H9 (cell line): ENCODE results near the gene ST3GAL5. TPM values are rescaled to one million over a fixed set of nuclear protein-coding genes. Genes with fewer than 3 reads are reported as not detected.

Experiments
- DNase-seq: peaks from one replicate; pipeline ENCODE4 v3.0.0-alpha.2; 2017
- H2AFZ ChIP-seq: one replicate; pipeline ENCODE4 v1.6.1; 2013; ENCODE audit warnings: mild to moderate bottlenecking, low read length, control low read depth, moderate library complexity
- H2AK5ac ChIP-seq: 2 replicates; pipeline ENCODE4 v1.6.1; 2013; ENCODE audit warnings: low read length, control low read depth, mixed read lengths; ENCODE audit not compliant: insufficient read length
- H2BK120ac ChIP-seq: one replicate; pipeline ENCODE4 v1.6.1; 2013; ENCODE audit warnings: low read depth, mild to moderate bottlenecking, low read length, control low read depth, inconsistent platforms; ENCODE audit not compliant: poor library complexity, severe bottlenecking
- H2BK12ac ChIP-seq: 2 replicates; pipeline ENCODE4 v1.6.1; 2013; ENCODE audit warnings: low read length, control low read depth, mixed read lengths, low read depth; ENCODE audit not compliant: insufficient read length
- H2BK15ac ChIP-seq: 2 replicates; pipeline ENCODE4 v1.6.1; 2013; ENCODE audit warnings: low read depth, low read length, control low read depth
- H2BK20ac ChIP-seq: one replicate; pipeline ENCODE4 v1.6.1; 2013; ENCODE audit warnings: low read depth, mild to moderate bottlenecking, low read length, control low read depth, inconsistent platforms; ENCODE audit not compliant: poor library complexity, severe bottlenecking
- H2BK5ac ChIP-seq: 2 replicates; pipeline ENCODE4 v1.6.1; 2013; ENCODE audit warnings: low read length, control low read depth, mixed read lengths; ENCODE audit not compliant: insufficient read length
- H3K14ac ChIP-seq: 2 replicates; pipeline ENCODE4 v1.6.1; 2013; ENCODE audit warnings: low read length, control low read depth; ENCODE audit not compliant: insufficient read depth
- H3K18ac ChIP-seq: 2 replicates; pipeline ENCODE4 v1.6.1; 2013; ENCODE audit warnings: low read depth, mild to moderate bottlenecking, mixed read lengths, low read length, control low read depth; ENCODE audit not compliant: insufficient read length
- H3K23ac ChIP-seq: 2 replicates; pipeline ENCODE4 v1.6.1; 2013; ENCODE audit warnings: low read length, control low read depth, mixed read lengths, low read depth; ENCODE audit not compliant: insufficient read length
- H3K23me2 ChIP-seq: 2 replicates; pipeline ENCODE4 v1.6.1; 2013; ENCODE audit warnings: low read depth, mild to moderate bottlenecking, mixed read lengths, low read length, control low read depth; ENCODE audit not compliant: insufficient read length, poor library complexity, severe bottlenecking
- H3K27ac ChIP-seq: 2 replicates; pipeline ENCODE4 v1.5.1; 2013; ENCODE audit warnings: low read length, control low read depth, mixed read lengths, low read depth; ENCODE audit not compliant: insufficient read length
- H3K27me3 ChIP-seq: 2 replicates; pipeline ENCODE4 v1.6.1; 2013; ENCODE audit warnings: low read length, control low read depth, inconsistent platforms; ENCODE audit not compliant: insufficient read depth
- H3K4ac ChIP-seq: 2 replicates; pipeline ENCODE4 v1.6.1; 2013; ENCODE audit warnings: low read depth, mild to moderate bottlenecking, control low read depth, inconsistent platforms, low read length, moderate library complexity
- H3K4me1 ChIP-seq: 2 replicates; pipeline ENCODE4 v1.6.1; 2013; ENCODE audit warnings: low read length, control low read depth, inconsistent platforms; ENCODE audit not compliant: insufficient read depth
- H3K4me2 ChIP-seq: 2 replicates; pipeline ENCODE4 v1.6.1; 2013; ENCODE audit warnings: low read length, control low read depth, mixed read lengths; ENCODE audit not compliant: insufficient read length, insufficient read depth
- H3K56ac ChIP-seq: 2 replicates; pipeline ENCODE4 v1.6.1; 2013; ENCODE audit warnings: low read depth, mild to moderate bottlenecking, mixed read lengths, low read length, control low read depth; ENCODE audit not compliant: insufficient read length
- H3K79me1 ChIP-seq: 2 replicates; pipeline ENCODE4 v1.6.1; 2013; ENCODE audit warnings: low read depth, mild to moderate bottlenecking, moderate library complexity, low read length, control low read depth, inconsistent platforms; ENCODE audit not compliant: insufficient read depth, poor library complexity, severe bottlenecking
- H3K79me2 ChIP-seq: 2 replicates; pipeline ENCODE4 v1.6.1; 2013; ENCODE audit warnings: low read length, control low read depth, inconsistent platforms; ENCODE audit not compliant: insufficient read depth
- H3K9ac ChIP-seq: 2 replicates; pipeline ENCODE4 v1.6.1; 2013; ENCODE audit warnings: low read length, control low read depth, mixed read lengths; ENCODE audit not compliant: insufficient read length; ENCODE audit errors: extremely low read depth
- H3K9me3 ChIP-seq: one replicate; pipeline ENCODE4 v1.6.1; 2013; ENCODE audit warnings: low read depth, low read length, inconsistent platforms; ENCODE audit not compliant: control insufficient read depth
- H3T11ph ChIP-seq: one replicate; pipeline ENCODE4 v1.6.1; 2013; ENCODE audit warnings: mild to moderate bottlenecking, low read length, control low read depth, inconsistent platforms
- H4K20me1 ChIP-seq: one replicate; pipeline ENCODE4 v1.6.1; 2013; ENCODE audit not compliant: control insufficient read depth, insufficient read length, insufficient read depth
- H4K5ac ChIP-seq: 2 replicates; pipeline ENCODE4 v1.6.1; 2013; ENCODE audit warnings: low read depth, mild to moderate bottlenecking, mixed read lengths, low read length, control low read depth; ENCODE audit not compliant: insufficient read length
- H4K8ac ChIP-seq: replicated peaks from 2 replicates; pipeline ENCODE4 v1.6.1; 2013; ENCODE audit warnings: low read length, control low read depth, mixed read lengths, low read depth; ENCODE audit not compliant: insufficient read length
- H4K91ac ChIP-seq: 2 replicates; pipeline ENCODE4 v1.6.1; 2013; ENCODE audit warnings: low read depth, mild to moderate bottlenecking, moderate library complexity, mixed read lengths, low read length, control low read depth; ENCODE audit not compliant: insufficient read length
- H3K27ac Mint-ChIP-seq, 3 experiments: 2 replicates in 2 of 3; 3 replicates in 1 of 3; pipeline ENCODE4 v1.8.0; 2020 to 2021; ENCODE audit warnings: mixed read lengths in 3 of 3, mild to moderate bottlenecking in 1 of 3, moderate library complexity in 1 of 3
- H3K27me3 Mint-ChIP-seq: 2 replicates; pipeline ENCODE4 v1.8.0; 2021; ENCODE audit warnings: low read depth, mild to moderate bottlenecking, moderate library complexity, mixed read lengths
- H3K36me3 Mint-ChIP-seq, 3 experiments: 2 replicates in 2 of 3; 3 replicates in 1 of 3; pipeline ENCODE4 v1.8.0; 2020 to 2021; ENCODE audit warnings: low read depth in 3 of 3, mixed read lengths in 3 of 3; ENCODE audit not compliant: insufficient read depth in 1 of 3
- H3K4me1 Mint-ChIP-seq, 2 experiments: 2 replicates each; pipeline ENCODE4 v1.8.0; 2020; ENCODE audit warnings: mixed read lengths in 2 of 2
- H3K4me3 Mint-ChIP-seq, 2 experiments: 2 replicates in 1 of 2; 3 replicates in 1 of 2; pipeline ENCODE4 v1.8.0; 2020 to 2021; ENCODE audit warnings: mild to moderate bottlenecking in 2 of 2, mixed read lengths in 2 of 2, moderate library complexity in 1 of 2
- H3K9me3 Mint-ChIP-seq, 2 experiments: 2 replicates in 1 of 2; 3 replicates in 1 of 2; pipeline ENCODE4 v1.8.0; 2020; ENCODE audit warnings: mild to moderate bottlenecking in 2 of 2, mixed read lengths in 2 of 2, moderate library complexity in 1 of 2
- WGBS: extraction: QIAGEN DNeasy Blood & Tissue Kit; methylation state at CpG from one replicate; pipeline ENCODE4 v1.1.7; 2013; ENCODE audit warnings: missing lambda C conversion rate, low lambda C conversion rate, mixed read lengths; ENCODE audit not compliant: insufficient read length; ENCODE audit errors: extremely low coverage; 5-methylcytosine and 5-hydroxymethylcytosine counted together
- total RNA-seq: library from RNA; stranded (reverse); gene quantifications from 2 replicates; pipeline ENCODE4 v1.2.1, GENCODE V29; 2021
- TF ChIP-seq, protein P1 (sequence below): fragments of 200-600 bp; sonication (generic); conservative IDR thresholded peaks from 3 replicates; pipeline ENCODE4 v1.8.0; 2021; ENCODE audit warnings: antibody characterized with exemption, mild to moderate bottlenecking

Gene ST3GAL5
- total RNA-seq, 1 experiment from 2014 or later: 3.3 TPM

DNA sequence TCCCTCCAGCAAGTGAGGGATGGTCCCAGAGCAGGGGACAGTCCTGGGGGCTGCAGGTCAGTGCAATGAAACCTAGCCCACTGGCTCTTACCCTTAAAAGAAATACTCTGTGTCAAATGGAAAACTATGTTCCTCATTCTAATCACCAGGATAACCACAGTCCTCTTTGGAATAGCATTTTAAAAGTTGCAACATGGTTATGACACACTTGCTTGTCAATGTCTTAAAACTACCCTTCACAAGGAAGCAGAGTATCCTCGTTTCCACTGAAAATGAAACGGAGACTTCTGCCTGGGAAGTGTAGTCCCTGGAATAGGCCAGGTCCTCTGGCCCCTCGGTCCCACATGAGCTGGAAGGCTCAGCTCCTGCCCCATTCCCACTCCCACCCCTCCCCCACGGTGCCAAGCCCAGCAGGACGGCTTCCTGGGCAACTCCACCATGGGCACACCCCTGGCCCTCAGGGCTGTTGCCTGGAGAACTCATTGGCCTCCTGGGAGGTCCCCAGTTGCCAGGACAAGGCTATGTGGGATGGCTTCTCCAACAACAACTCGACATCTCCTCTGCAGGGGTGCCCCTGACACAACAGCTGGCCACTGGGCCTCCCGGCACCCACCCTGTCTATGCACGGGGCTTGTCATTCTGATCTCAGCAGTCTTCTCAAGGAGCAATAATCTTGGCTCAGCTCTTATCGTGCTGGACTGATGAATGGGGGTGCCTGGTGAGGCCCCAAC lies 38.3 kb upstream of the ST3GAL5 start:
- no peak overlapping the region for H3K4me3 Mint-ChIP-seq
- Histone ChIP-seq H3K9me3 (no peaks in the 10 kb centered on the region), H3K9ac (no peak overlapping the region), H3K27me3 (no peaks in the 10 kb centered on the region), H2BK15ac (no peak overlapping the region), H4K5ac (no peak overlapping the region), H2BK20ac (no peak overlapping the region), H3K27ac (no peak overlapping the region), H3K23me2 (no peaks in the 10 kb centered on the region), H3K4ac (no peak overlapping the region), H4K20me1 (no peaks in the 10 kb centered on the region), H2BK5ac (no peak overlapping the region), H4K91ac (no peak overlapping the region), H3T11ph (no peak overlapping the region), H4K8ac (no peak overlapping the region), H2BK120ac (no peak overlapping the region), H2AK5ac (no peak overlapping the region), H3K79me2 (no peaks in the 10 kb centered on the region), H2BK12ac (no peak overlapping the region), H3K4me1 (no peaks in the 10 kb centered on the region), H3K14ac (no peak overlapping the region; the same call in 1 of the 2 replicates), H3K79me1 (no peaks in the 10 kb centered on the region), H3K56ac (no peak overlapping the region), H2AFZ (no peak overlapping the region), H3K18ac (no peak overlapping the region), H3K4me2 (no peak overlapping the region), H3K23ac (no peak overlapping the region)
- WGBS: no CpG with 5 or more reads among the region's 9 CpGs
- no peak for DNase-seq
- peaks cover 2% of the 10 kb centered on the region for H3K27me3 Mint-ChIP-seq
- H3K4me1 Mint-ChIP-seq: peaks cover under 1 to 2% of the 10 kb centered on the region in 2 experiments; a peak in 2 of 4 replicates
- H3K9me3 Mint-ChIP-seq: no peaks in the 10 kb centered on the region
- no peak overlapping the region for H3K27ac Mint-ChIP-seq
- no peaks in the 10 kb centered on the region; a peak in 1 of 7 replicates for H3K36me3 Mint-ChIP-seq
- TF ChIP-seq, protein P1, sequence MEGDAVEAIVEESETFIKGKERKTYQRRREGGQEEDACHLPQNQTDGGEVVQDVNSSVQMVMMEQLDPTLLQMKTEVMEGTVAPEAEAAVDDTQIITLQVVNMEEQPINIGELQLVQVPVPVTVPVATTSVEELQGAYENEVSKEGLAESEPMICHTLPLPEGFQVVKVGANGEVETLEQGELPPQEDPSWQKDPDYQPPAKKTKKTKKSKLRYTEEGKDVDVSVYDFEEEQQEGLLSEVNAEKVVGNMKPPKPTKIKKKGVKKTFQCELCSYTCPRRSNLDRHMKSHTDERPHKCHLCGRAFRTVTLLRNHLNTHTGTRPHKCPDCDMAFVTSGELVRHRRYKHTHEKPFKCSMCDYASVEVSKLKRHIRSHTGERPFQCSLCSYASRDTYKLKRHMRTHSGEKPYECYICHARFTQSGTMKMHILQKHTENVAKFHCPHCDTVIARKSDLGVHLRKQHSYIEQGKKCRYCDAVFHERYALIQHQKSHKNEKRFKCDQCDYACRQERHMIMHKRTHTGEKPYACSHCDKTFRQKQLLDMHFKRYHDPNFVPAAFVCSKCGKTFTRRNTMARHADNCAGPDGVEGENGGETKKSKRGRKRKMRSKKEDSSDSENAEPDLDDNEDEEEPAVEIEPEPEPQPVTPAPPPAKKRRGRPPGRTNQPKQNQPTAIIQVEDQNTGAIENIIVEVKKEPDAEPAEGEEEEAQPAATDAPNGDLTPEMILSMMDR: no peak
